Renal cortical epithelial cell (primary cell): ENCODE results near the gene GALNT11. TPM values are rescaled to one million over a fixed set of nuclear protein-coding genes. Genes with fewer than 3 reads are reported as not detected.
"Not testable (repeated sequence)": the region's sequence is repeated elsewhere in the genome, so short reads cannot be mapped to it uniquely, and the experiment has no call there.

Source experiments
- DNase-seq: peaks from one replicate; pipeline ENCODE4 v3.0.0-alpha.2; 2011; ENCODE audit warnings: low read depth
- total RNA-seq: library from RNA; depleted of rRNA; stranded (reverse); fragments of >200 nt; gene quantifications from 2 replicates; pipeline ENCODE4 v1.2.3, GENCODE V29; 2014

Gene GALNT11
- total RNA-seq = 47.4 and 159 TPM in 2 replicates

DNA sequence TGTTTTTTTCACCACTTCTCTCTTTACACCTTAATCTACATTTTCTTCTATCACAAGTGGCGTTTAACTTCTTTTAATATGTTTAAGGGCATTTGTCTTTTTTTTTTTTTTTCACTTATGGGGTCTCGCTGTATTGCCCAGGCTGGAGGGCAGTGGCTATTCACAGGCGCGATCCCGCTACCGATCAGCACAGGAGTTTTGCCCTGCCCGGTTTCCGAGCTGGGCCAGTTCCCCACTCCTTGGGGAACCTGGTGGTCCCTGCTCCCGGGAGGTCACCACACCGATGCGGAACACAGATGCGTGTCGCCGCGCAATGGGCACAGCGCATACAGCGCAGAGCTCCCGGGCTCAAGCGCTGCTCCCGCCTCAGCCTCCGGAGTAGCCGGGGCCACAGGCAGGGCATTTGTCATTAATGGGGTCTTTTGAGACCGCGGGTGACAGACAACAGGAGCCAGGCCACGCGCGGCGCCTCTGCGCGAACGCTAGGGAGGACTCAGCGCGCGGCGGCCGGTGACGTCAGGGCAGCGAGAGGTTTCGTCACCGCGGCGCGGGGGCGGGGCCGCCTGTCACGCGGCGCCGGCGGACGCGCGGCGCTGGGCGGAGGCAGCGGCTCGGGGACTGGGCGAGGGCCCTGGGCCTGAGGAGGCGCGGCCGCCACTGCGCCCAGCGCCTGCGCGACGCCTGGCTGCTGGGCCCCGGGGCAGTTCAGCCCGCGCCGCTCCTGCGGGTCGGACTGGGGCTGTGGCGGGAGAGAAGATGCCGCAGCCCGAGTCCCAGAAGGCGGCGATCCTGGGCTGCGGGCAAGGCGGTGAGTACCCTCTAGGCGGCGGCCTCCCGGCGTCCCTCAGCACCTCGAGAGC is at the start of gene GALNT11:
Gene GALNT11 (plus strand): TSS at position 598 of the 860 bp plus-strand sequence. CDS start 68,554 bp downstream, outside the sequence.
- DNase-seq = peak; percentile 37

GRCh38 chr7:151978616-151979015 is 46.9 kb upstream of the GALNT11 start:
- DNase-seq = no peak

DNA sequence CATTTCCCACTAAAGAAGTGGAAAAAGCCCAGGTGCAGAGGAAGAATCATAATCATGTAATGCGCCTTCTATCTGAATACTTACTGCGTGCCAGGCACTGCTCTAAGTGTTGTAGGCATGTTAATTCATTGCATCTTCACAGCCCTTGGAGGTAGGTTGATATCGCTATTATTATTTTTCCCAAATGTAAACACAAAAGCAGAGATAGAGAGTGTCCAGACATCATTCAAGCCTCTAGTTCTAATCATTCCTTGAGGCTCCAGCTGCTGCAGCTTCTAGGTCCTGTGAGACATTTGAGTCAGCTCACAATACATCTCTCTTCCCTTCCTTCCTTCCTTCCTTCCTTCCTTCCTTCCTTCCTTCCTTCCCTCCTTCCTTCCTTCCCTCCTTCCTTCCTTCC is 44.3 kb upstream of the GALNT11 start:
- DNase-seq = no peak

DNA sequence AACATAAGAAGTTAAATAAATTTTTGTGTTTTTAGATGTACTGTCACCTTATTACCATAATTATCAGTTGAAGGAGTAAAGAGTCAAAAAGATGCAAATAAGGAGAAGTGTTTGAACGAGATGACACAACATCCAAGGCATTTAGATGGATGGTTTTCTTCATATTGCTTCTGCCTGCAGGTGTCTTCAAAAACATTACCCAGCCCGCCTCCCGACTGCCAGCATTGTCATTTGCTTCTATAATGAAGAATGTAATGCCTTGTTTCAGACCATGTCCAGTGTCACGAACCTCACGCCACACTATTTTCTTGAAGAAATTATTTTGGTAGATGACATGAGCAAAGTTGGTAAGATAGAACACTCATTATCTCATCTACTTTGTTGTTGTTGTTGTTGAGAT is 42.7 kb upstream of the GALNT11 start:
- no peak for DNase-seq

- DNase-seq = no peak
Observed at GRCh38 chr7:151984612-151985011, 40.9 kb upstream of the GALNT11 start.

- DNase-seq = peak; percentile 38
Observed at GRCh38 chr7:151987748-151988529, 37.5 kb upstream of the GALNT11 start.

GRCh38 chr7:151992375-151992774 is 33.1 kb upstream of the GALNT11 start:
- DNase-seq = peak; percentile 23

DNA sequence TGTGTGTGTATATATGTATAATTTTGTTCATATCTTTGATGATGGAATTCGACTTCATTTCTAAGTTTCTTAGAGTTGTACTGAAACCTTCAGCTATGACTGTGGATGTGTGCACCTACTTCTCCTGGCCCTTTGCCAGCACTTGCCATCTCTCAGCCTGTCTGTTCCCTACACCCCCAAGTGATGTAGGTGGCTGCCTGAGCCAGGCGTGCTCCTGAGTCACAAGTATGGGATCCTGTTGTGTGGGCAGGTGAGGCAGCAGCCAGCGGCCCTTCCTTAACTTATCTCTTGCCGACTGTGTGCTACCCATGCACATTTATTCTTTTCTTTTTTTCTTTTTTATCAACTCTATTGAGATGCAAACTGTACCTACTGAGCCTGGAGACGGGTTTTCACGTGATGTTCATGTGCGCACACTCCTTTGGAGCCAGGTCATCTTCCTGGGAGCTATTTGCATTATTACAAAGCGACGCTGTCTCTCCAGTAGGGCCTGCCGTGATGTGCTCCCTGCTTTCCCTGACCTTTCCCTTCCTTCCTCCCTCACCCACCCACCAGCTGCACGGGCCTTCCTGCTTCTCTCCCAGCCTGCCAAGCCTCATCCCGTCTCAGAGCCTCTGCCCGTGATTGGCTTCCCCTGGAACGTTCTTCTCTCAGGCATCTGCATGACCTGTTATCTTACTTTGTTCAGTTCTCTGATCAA is 31.3 kb upstream of the GALNT11 start:
- no peak for DNase-seq

DNA sequence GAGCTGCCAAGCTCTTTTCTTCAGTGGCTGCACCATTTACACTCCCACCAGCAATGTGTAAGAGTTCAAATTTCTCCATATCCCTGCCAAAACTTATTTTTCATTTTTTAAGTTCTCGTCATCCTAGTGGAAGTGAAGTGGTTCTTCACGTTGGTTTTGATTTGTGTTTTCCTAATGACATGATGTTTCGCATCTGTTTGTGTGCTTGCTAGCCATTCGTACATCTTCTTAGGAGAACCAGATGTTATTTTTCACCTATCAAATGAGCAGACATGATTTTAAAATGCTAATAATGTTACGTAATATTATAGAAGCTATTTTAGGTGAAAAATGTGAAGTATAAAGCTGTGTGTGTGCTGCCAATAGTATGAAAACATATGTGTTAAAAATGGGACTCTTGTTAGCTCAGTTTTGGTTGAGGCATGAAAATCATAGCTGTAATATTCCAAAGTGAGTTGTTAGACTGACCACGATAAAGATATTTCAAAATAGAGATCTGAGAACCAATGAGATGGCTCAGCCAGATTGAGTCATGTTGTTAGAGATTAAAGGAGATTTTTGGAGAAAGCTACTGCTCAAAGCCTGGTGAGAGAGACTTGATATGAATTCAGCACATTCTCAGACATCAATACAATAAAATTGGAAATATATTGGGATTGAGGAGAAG is 25.9 kb upstream of the GALNT11 start:
- no peak for DNase-seq

- no peak for DNase-seq
Observed at GRCh38 chr7:152000191-152000590, 25.3 kb upstream of the GALNT11 start.

- no peak for DNase-seq
Observed at GRCh38 chr7:152006336-152006735, 19.1 kb upstream of the GALNT11 start.

GRCh38 chr7:152011860-152012259 is 13.6 kb upstream of the GALNT11 start:
- DNase-seq = peak; percentile 18

DNA sequence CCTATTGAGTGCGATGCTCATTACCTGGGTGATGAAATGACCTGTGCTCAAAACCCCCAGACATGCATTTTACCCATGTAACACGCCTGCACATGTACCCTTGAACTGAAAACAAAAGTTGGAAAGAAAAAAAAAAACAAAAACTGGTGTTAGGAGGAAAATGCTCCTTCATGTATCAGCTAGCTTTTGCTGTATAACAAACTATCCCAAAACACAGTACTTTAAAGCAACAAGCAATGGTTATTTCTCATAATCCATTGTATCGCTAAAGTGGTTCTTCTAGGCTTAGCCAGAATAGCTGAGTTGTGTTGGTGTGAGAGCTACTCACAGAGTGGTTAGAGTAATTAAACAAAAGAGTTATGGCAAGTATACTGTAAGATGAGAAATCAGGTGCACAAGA is 12.2 kb upstream of the GALNT11 start:
- no peak for DNase-seq

- DNase-seq = no peak
Observed at GRCh38 chr7:152013974-152014373, 11.5 kb upstream of the GALNT11 start.

DNA sequence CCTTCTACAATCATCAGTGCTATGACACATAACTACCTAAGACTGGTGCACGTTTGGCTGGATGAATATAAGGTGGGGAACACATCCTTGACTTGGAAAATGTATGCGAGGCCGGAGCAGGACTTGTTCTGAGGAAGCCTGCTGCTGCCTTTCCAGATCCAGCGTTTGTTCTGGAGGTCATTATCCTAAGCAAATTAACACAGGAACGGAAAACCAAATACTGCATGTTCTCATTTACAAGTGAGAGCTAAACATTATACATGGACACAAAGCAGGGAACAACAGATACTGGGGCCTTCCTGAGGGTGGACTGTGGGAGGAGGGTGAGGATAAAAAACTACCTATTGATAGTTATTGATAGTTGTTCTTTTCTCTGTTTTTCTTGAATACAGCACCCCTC is 10.8 kb upstream of the GALNT11 start:
- DNase-seq = no peak

GRCh38 chr7:152015600-152015999 is 9.9 kb upstream of the GALNT11 start:
- no peak for DNase-seq

DNA sequence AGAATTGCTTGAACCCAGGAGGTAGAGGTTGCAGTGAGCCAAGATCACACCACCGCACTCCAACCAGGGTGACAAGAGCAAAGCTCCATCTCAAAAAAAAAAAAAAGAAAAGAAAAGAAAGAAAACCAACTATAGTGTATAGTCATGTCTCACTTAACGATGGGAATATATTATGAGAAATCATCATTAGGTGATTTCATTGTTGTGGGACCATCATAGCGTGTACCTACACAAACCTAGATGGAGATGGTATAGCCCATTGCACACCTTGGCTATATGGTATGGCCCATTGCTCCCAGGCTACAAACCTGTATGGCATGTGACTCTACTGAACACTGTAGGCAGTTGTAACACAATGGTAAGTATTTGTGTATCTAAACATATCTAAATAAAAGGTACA is 8.5 kb upstream of the GALNT11 start:
- DNase-seq = no peak

- not testable (repeated sequence) for DNase-seq
Observed at GRCh38 chr7:152017683-152018082, 7.8 kb upstream of the GALNT11 start.

- not testable (repeated sequence) for DNase-seq
Observed at GRCh38 chr7:152021740-152022139, 3.7 kb upstream of the GALNT11 start.

- DNase-seq = no peak
Observed at GRCh38 chr7:152025937-152026890, 740 bp downstream of the GALNT11 start.
